HG03378 (cell line): ENCODE measurements around the gene CD2.

Experiments used
- ATAC-seq: cut with Tn5 transposase; IDR thresholded peaks from one replicate; pipeline ENCODE4 v1.9.1; 2021; ENCODE audit warnings: mild to moderate bottlenecking, moderate library complexity; ENCODE audit not compliant: unreplicated experiment

The CD2 gene

DNA sequence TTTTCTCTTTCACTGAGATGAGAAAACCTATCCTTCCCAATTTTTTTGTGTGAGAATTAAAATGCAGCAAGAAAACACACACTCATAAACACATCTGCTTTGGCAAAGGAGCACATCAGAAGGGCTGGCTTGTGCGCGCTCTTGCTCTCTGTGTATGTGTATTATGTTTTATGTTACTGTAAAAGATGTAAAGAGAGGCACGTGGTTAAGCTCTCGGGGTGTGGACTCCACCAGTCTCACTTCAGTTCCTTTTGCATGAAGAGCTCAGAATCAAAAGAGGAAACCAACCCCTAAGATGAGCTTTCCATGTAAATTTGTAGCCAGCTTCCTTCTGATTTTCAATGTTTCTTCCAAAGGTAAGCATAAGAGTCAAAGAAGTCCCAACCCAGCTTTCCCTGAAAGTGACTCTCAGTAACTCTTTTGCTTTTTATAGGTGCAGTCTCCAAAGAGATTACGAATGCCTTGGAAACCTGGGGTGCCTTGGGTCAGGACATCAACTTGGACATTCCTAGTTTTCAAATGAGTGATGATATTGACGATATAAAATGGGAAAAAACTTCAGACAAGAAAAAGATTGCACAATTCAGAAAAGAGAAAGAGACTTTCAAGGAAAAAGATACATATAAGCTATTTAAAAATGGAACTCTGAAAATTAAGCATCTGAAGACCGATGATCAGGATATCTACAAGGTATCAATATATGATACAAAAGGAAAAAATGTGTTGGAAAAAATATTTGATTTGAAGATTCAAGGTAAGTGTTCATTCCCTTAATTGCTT, at the start of gene CD2:
TSS of gene CD2 (plus strand) at position 233 of the 780 bp plus-strand sequence. CDS start at position 296, 63 bp downstream.
- no peak for ATAC-seq

- ATAC-seq, result no peak
Observed at GRCh38 chr1:116706123-116706522, 48.1 kb upstream of the CD2 start.

- ATAC-seq, result no peak
Observed at GRCh38 chr1:116706841-116707240, 47.4 kb upstream of the CD2 start.

- ATAC-seq, result no peak
Observed at GRCh38 chr1:116708255-116708900, 45.9 kb upstream of the CD2 start.

GRCh38 chr1:116709666-116710167, 44.5 kb upstream of the CD2 start:
- ATAC-seq, result no peak

GRCh38 chr1:116710420-116711262, 43.6 kb upstream of the CD2 start:
- ATAC-seq, result no peak

DNA sequence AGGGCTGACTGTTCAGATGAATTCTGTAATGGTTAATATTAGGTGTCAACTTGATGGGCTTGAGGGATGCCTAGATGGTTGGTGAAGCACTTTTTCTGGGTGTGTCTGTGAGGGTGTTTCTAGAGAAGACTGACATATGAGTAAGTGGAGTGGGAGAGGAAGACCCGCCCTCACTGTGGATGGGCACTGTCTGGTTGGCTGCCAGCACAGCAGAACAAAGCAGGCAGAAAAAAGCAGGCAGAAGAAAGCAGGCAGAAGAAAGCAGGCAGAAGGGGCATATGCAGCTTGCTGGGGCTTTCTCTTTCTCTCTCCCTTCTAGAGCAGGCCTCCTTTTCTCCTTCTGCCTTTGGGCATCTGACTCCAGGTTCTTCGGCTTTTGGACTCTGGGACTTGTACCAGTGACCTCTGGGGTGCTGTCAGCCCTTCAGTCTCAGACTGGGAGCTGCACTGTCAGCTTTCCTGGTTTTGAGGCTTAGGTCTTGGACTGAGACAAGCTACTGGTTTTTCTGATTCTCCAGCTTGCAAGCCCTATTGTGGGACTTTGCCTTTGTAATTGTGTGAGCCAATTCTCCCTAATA, 42.9 kb upstream of the CD2 start:
- no peak for ATAC-seq

GRCh38 chr1:116712510-116712909, 41.7 kb upstream of the CD2 start:
- no peak for ATAC-seq

- ATAC-seq, result no peak
Observed at GRCh38 chr1:116713474-116713873, 40.8 kb upstream of the CD2 start.

- ATAC-seq, result no peak
Observed at GRCh38 chr1:116716391-116716790, 37.8 kb upstream of the CD2 start.

DNA sequence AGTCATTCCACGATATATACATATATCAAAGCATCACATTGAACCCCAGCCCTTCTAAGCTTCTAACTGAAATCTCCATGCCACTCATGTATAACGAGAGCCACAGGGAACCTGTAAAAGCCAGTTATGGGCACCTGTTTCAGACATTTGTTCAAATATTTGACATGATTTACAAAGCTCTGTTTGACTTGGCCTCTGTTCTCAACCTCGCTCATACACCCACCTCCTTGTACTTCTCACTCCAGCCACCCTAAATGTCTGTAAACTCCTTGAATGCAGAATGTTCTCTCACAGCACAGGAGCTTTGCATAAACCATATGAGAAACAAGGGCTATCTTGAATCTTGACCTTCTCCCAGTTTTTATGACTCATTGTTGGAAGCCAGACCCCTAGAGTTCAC, 36.9 kb upstream of the CD2 start:
- no peak for ATAC-seq

DNA sequence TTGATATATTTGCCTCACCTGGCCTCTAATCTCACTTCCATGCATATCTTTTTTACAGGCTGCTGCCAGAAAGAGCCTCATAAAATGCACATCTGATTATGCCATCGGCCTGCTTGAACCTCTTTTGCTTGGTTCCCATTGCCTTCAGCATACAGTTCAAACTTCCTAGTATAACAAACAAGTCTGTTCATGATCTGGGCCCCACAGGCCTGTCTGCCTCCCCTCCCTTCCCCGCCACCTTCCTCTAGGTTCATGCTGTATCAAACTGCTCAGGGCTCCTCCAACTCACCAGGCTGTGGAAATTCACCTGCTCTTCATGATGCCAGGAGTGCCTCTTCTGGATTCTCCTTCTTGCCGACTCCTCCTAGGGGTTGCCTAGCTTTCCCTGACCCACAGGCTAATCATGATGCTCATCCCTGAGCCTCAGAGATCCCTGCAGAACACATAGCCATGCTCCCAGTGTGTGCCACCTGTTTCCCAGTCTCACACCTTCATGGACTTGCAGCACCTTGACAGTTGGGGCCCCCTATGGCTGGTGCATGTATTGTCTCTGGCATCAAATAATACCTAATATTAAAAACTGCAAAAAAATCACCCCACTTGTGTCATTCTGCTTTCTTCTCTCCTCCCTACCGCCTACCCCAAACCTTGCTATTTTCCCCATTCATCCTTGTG, 33.7 kb upstream of the CD2 start:
- no peak for ATAC-seq

- ATAC-seq, result no peak
Observed at GRCh38 chr1:116721039-116721405, 33.2 kb upstream of the CD2 start.

GRCh38 chr1:116721451-116722007, 32.7 kb upstream of the CD2 start:
- no peak for ATAC-seq

- no peak for ATAC-seq
Observed at GRCh38 chr1:116722016-116722838, 32.0 kb upstream of the CD2 start.

DNA sequence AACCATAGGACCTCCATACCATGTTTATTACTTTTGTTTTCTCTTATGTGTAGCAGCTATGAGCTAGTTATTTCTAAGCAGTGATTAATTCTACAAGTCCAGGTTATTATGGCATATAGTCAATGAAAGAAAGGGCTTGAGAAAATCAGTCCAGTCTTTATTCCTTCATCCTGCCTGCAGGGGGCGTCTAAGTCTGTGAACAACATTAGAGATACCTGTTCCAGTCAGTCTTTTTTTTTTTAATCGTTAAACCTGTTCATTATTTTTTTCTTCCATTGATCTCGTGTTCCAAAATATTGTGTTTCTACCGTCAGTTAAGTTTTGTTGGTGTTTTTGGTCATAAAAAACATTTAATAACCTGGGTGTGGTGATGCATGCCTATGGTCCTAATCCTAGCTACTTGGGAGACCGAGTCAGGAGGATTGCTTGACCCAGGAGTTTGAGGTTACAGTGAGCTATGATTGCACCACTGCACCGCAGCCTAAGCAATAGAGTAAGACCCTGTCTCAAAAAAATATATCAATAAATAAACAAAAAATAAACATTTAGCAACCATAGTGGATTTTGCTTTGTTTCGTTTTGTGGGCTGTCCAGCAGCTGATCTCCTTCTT, 29.4 kb upstream of the CD2 start:
- ATAC-seq, result no peak

DNA sequence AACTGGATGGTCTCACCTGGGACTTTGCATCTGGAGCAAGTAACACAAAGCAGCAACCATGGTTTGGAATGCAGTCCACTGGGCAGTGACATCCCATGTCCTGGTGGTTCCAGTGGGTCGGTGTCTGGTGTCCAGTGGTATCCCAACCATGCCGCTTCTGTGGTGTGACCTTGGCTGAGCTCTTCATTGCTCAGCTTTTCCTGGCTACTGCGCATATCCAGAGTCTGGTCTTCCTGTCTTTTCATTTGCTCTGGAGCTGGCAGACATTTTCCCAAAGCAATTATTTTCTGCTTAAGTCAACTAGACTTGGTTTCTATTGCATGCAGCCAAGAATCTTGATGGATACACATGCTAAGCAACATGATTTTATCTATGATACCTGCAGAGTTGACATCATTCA, 28.4 kb upstream of the CD2 start:
- no peak for ATAC-seq

- no peak for ATAC-seq
Observed at GRCh38 chr1:116726872-116727820, 27.1 kb upstream of the CD2 start.
